HCT116 (cell line): ENCODE measurements around the gene PLEK2. TPM values are rescaled to one million over a fixed set of nuclear protein-coding genes. Genes with fewer than 3 reads are reported as not detected.

Experiments
- ATAC-seq: fragments of 200-7000 bp; cut with Tn5 transposase; 2 replicates; pipeline ENCODE4 v1.9.1; 2020; ENCODE audit warnings: mild to moderate bottlenecking, moderate library complexity
- BruUV-seq: library from RNA; stranded (reverse); fragments of 400-500 nt; replicated peaks from 2 replicates; lab custom pipeline; 2021; lab: Mats Ljungman, UMichigan
- CTCF ChIA-PET: fragments of 300-600 bp; sonication (Branson Sonifier 250); formaldehyde crosslinking; loops from one replicate; lab custom pipeline; 2021; ENCODE audit warnings: antibody characterized with exemption; lab: Charles Lee
- POLR2A ChIA-PET: fragments of 300-600, 350-600 bp; sonication (Branson Sonifier 250); formaldehyde crosslinking; loops from one replicate; lab custom pipeline; 2021; ENCODE audit warnings: antibody characterized with exemption; lab: Charles Lee
- RAD21 ChIA-PET, 2 experiments: fragments of 300-600 bp; sonication (Branson Sonifier 250); formaldehyde crosslinking; loops; one replicate each; lab custom pipeline; 2023; ENCODE audit warnings: low total read pairs in 2 of 2; ENCODE audit not compliant: uncharacterized antibody in 2 of 2, unreplicated experiment in 2 of 2, low non-redundant PET in 1 of 2; lab: Charles Lee
- DNase-seq: peaks from one replicate; pipeline ENCODE4 v3.0.0-alpha.2; 2010; ENCODE audit warnings: low read depth, low spot score
- H2AFZ ChIP-seq: fragments of 200-600 bp; shearing (Covaris generic), sonication (generic); 2 replicates; pipeline ENCODE4 v1.6.1; 2017; ENCODE audit warnings: low read depth, mixed run types, mixed read lengths, antibody characterized with exemption, low read length; ENCODE audit not compliant: poor library complexity, severe bottlenecking
- H3K27ac ChIP-seq: 2 replicates; pipeline ENCODE4 v1.5.1; 2012; ENCODE audit warnings: low read depth, low read length
- H3K27me3 ChIP-seq: fragments of 200-600 bp; sonication (generic); 2 replicates; pipeline ENCODE4 v1.6.1; 2016; ENCODE audit warnings: mixed run types, low read length, mixed read lengths; ENCODE audit not compliant: insufficient read depth
- H3K36me3 ChIP-seq, 2 experiments: fragments of 200-500 bp in 1 of 2; fragments of 200-600 bp in 1 of 2; sonication (Bioruptor generic) in 1 of 2; sonication (generic) in 1 of 2; 2 replicates each; pipeline versions ENCODE4 v1.5.1 to v1.6.1; 2014 to 2016; ENCODE audit warnings: low read length in 2 of 2, inconsistent platforms in 1 of 2, mixed read lengths in 1 of 2, mixed run types in 1 of 2; ENCODE audit not compliant: insufficient read depth in 2 of 2, control insufficient read depth in 1 of 2
- H3K4me1 ChIP-seq, 2 experiments: fragments of 200-600 bp in 1 of 2; sonication (generic) in 1 of 2; 2 replicates each; pipeline versions ENCODE4 v1.5.1 to v1.6.1; 2012 to 2017; ENCODE audit warnings: low read length in 2 of 2, inconsistent platforms in 1 of 2, mild to moderate bottlenecking in 1 of 2, mixed read lengths in 1 of 2, mixed run types in 1 of 2, moderate library complexity in 1 of 2; ENCODE audit not compliant: insufficient read depth in 2 of 2, control insufficient read depth in 1 of 2
- H3K4me2 ChIP-seq: fragments of 200-600 bp; sonication (generic); 2 replicates; pipeline ENCODE4 v1.6.1; 2017; ENCODE audit warnings: mixed run types, low read length, mixed read lengths
- H3K4me3 ChIP-seq, 2 experiments: fragments of 200-600 bp in 1 of 2; sonication (generic) in 1 of 2; replicated peaks in 1 of 2; 2 replicates each; pipeline ENCODE4 v1.5.1; 2011 to 2016; ENCODE audit warnings: low read length in 2 of 2, control low read depth in 1 of 2, low read depth in 1 of 2, mild to moderate bottlenecking in 1 of 2, mixed read lengths in 1 of 2, mixed run types in 1 of 2
- H3K79me2 ChIP-seq: fragments of 200-600 bp; sonication (generic); 2 replicates; pipeline ENCODE4 v1.6.1; 2017; ENCODE audit warnings: mild to moderate bottlenecking, mixed run types, low read length, moderate library complexity, mixed read lengths; ENCODE audit not compliant: insufficient read depth
- H3K9ac ChIP-seq: fragments of 200-600 bp; sonication (generic); 2 replicates; pipeline ENCODE4 v1.6.1; 2016; ENCODE audit warnings: low read length, mixed read lengths
- H3K9me2 ChIP-seq: fragments of 200-600 bp; sonication (generic), shearing (Covaris generic); 2 replicates; pipeline ENCODE4 v1.6.1; 2017; ENCODE audit warnings: mixed run types, mild to moderate bottlenecking, moderate library complexity; ENCODE audit not compliant: insufficient read depth
- H3K9me3 ChIP-seq, 2 experiments: fragments of 200-500 bp in 1 of 2; fragments of 200-600 bp in 1 of 2; sonication (Bioruptor generic) in 1 of 2; sonication (generic) in 1 of 2; 2 replicates each; pipeline ENCODE4 v1.6.1; 2014 to 2017; ENCODE audit warnings: low read length in 2 of 2, mixed read lengths in 2 of 2, inconsistent platforms in 1 of 2, low read depth in 1 of 2, mild to moderate bottlenecking in 1 of 2, mixed run types in 1 of 2, moderate library complexity in 1 of 2; ENCODE audit not compliant: control insufficient read depth in 1 of 2, insufficient read depth in 1 of 2
- H4K20me1 ChIP-seq: fragments of 200-600 bp; sonication (generic), shearing (Covaris generic); 2 replicates; pipeline ENCODE4 v1.6.1; 2017; ENCODE audit warnings: mixed run types, mild to moderate bottlenecking, moderate library complexity; ENCODE audit not compliant: insufficient read depth
- CBX3 ChIP-seq: IDR thresholded peaks from 2 replicates; pipeline ENCODE4 v1.6.1; 2012; ENCODE audit warnings: low read depth
- CEBPB ChIP-seq: IDR thresholded peaks from 2 replicates; pipeline ENCODE4 v1.6.1; 2012; ENCODE audit warnings: low read depth
- ELF1 ChIP-seq: IDR thresholded peaks from 2 replicates; pipeline ENCODE4 v1.6.1; 2012; ENCODE audit warnings: low read depth, borderline replicate concordance
- EZH2 ChIP-seq: fragments of 200-600 bp; sonication (generic); IDR thresholded peaks from 2 replicates; pipeline ENCODE4 v1.6.1; 2017; ENCODE audit warnings: antibody characterized with exemption, mixed run types
- EZH2phosphoT487 ChIP-seq: fragments of 200-600 bp; IDR thresholded peaks from 2 replicates; pipeline ENCODE4 v1.6.1; 2018; ENCODE audit warnings: antibody characterized with exemption, borderline replicate concordance
- FOSL1 ChIP-seq: IDR thresholded peaks from 2 replicates; pipeline ENCODE4 v1.6.1; 2012; ENCODE audit warnings: low read depth
- JUND ChIP-seq: IDR thresholded peaks from 2 replicates; pipeline ENCODE4 v1.6.1; 2012
- POLR2A ChIP-seq: IDR thresholded peaks from 2 replicates; pipeline ENCODE4 v1.7.0; 2011; ENCODE audit warnings: borderline replicate concordance; ENCODE audit not compliant: insufficient read depth, insufficient read length; ENCODE audit errors: extremely low read depth
- POLR2AphosphoS5 ChIP-seq: IDR thresholded peaks from 2 replicates; pipeline ENCODE4 v1.6.1; 2011; ENCODE audit warnings: mild to moderate bottlenecking, low read depth, low read length, moderate library complexity
- SIN3A ChIP-seq: IDR thresholded peaks from 2 replicates; pipeline ENCODE4 v1.6.1; 2012; ENCODE audit warnings: low read depth
- SP1 ChIP-seq: IDR thresholded peaks from 2 replicates; pipeline ENCODE4 v1.6.1; 2012; ENCODE audit warnings: low read depth
- SRF ChIP-seq: IDR thresholded peaks from 2 replicates; pipeline ENCODE4 v1.6.1; 2012; ENCODE audit warnings: low read depth
- TCF7L2 ChIP-seq: IDR thresholded peaks from 2 replicates; pipeline ENCODE4 v1.7.0; 2011; ENCODE audit warnings: borderline replicate concordance, inconsistent platforms; ENCODE audit not compliant: insufficient read depth, insufficient read length; ENCODE audit errors: extremely low read depth
- YY1 ChIP-seq: IDR thresholded peaks from 2 replicates; pipeline ENCODE4 v1.6.1; 2011; ENCODE audit warnings: low read length, low read depth, moderate library complexity, mild to moderate bottlenecking; ENCODE audit not compliant: insufficient replicate concordance; ENCODE audit errors: extremely low read depth
- ZFX ChIP-seq: fragments of 450-650 bp; IDR thresholded peaks from 2 replicates; pipeline ENCODE4 v1.6.1; 2017
- ZNF274 ChIP-seq: fragments of 200-500 bp; sonication (Bioruptor generic); IDR thresholded peaks from 2 replicates; pipeline ENCODE4 v1.6.1; 2014; ENCODE audit warnings: mild to moderate bottlenecking, low read depth, low read length, inconsistent platforms
- intact Hi-C: fragments of 100-400 bp; cut with micrococcal nuclease; formaldehyde crosslinking; loops from 2 replicates; pipeline ENCODE4 v1.10.0; 2022
- total RNA-seq: library from RNA; stranded (reverse); gene quantifications from one replicate; pipeline ENCODE4 v1.2.1, GENCODE V29; 2021; ENCODE audit not compliant: unreplicated experiment
- TF ChIP-seq, protein P1 (sequence below): IDR thresholded peaks from 2 replicates; pipeline ENCODE4 v1.6.1; 2012

Gene PLEK2
- total RNA-seq, 1 experiment from 2014 or later = 67.6 TPM

DNA sequence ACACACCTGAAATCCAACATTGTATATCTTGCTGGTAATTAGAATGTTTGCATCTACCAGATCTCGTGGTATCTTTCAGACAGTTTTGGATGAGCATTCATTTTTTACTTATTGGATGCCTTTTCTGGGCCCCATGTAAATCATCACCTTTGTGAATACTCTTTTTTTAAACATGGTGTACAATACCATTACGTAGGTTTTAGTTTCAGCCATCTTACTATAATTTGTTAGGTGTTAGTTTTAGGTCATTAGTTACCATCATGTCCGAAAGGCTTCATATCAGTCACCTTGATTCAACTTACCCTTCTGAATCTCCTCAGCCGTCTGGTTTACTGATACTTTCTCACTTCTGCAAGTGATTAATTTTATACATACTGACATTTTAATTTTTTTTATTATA, 46.5 kb downstream of the PLEK2 start:
- peaks cover 6 to 9% of the 10 kb centered on the region in 2 experiments; a peak in 3 of 4 replicates for H3K4me1 ChIP-seq
- ChIA-PET RAD21 (no interaction called here), POLR2A (no interaction called here), CTCF (no interaction called here)
- DNase-seq (no peak), ATAC-seq (no peak)
- no peak overlapping the region for H2AFZ ChIP-seq
- peaks cover 17% of the 10 kb centered on the region; the same call in 1 of the 2 replicates for H4K20me1 ChIP-seq
- no peaks in the 10 kb centered on the region for H3K9me3 ChIP-seq
- H3K27me3 ChIP-seq = no peaks in the 10 kb centered on the region
- no peak overlapping the region for H3K4me2 ChIP-seq
- no peak overlapping the region for H3K27ac ChIP-seq
- no peak for TF ChIP-seq JUND
- intact Hi-C loops = no loop called here
- no peak overlapping the region for H3K4me3 ChIP-seq
- no TSS peak for BruUV-seq
- peaks cover 98% of the 10 kb centered on the region for H3K79me2 ChIP-seq
- H3K9ac ChIP-seq = no peak overlapping the region
- peaks cover 36 to 48% of the 10 kb centered on the region in 2 experiments for H3K36me3 ChIP-seq
- H3K9me2 ChIP-seq = no peaks in the 10 kb centered on the region

DNA sequence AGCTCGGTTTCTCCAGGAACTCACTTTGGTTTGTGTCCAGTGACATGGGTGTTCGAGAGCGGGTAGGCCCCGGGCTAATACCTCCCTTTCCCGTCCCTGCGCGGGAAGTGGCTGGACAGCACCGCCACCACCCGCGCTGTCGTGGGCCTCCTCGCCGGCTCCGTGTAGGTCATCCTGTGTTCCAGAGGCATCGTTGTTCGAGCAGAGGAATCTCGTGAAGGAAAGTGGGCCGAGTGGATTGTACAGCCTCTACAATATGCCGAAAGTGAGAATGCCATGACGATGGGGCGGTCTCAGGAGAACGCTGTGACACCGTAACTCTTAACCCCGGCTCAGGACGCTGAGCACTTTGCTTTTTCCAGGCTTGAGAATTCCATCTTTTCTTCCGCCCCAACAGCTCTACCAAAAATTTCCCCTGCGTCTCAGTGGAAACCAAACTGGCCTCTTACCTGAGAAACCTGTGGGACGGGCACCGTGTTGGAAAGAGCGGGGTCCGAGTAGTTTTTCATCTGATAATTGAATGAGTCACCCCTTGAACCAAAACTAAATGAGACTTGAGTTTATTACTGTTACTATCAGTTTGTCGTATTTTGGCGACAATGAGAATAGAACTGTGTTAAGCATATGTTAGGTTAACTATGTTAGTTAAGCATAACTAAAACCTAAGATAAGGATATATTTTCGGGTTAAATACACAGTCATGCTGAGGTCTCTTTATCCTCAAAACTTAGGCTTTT, 51.3 kb downstream of the PLEK2 start:
- intact Hi-C loops = no loop called here
- no peaks in the 10 kb centered on the region for H3K9me3 ChIP-seq
- H3K27me3 ChIP-seq = no peaks in the 10 kb centered on the region
- no peak for DNase-seq
- peaks cover 17% of the 10 kb centered on the region; the same call in 1 of the 2 replicates for H4K20me1 ChIP-seq
- CTCF ChIA-PET = interaction anchor here (0.6 to 1.4 kb wide), 11 partner anchors 9 to 736 kb away, joined by 3 to 14 read pairs (median 4); no protein-coding TSS in a partner anchor
- peak overlapping the region; percentile 89 for H3K4me2 ChIP-seq
- peaks cover 12 to 13% of the 10 kb centered on the region in 2 experiments for H3K36me3 ChIP-seq
- H3K9ac ChIP-seq = peak overlapping the region; percentile 92
- peak overlapping the region; percentile 63 for H3K27ac ChIP-seq
- H3K9me2 ChIP-seq = no peaks in the 10 kb centered on the region
- TSS peak; percentile 76 for BruUV-seq
- H3K4me1 ChIP-seq = peaks cover 9 to 17% of the 10 kb centered on the region in 2 experiments; a peak in 3 of 4 replicates
- POLR2A ChIA-PET = interaction anchor here (0.9 to 1.3 kb wide), 3 partner anchors 9 to 53 kb away, joined by 3 read pairs; partner anchors contain the start of gene PLEK2
- ATAC-seq = peak; percentile 57
- H2AFZ ChIP-seq = no peak overlapping the region
- peak overlapping the region; percentile 74 to 93 for H3K4me3 ChIP-seq
- TF ChIP-seq FOSL1 (no peak), ZNF274 (no peak), POLR2AphosphoS5 (no peak), POLR2A (no peak), JUND (no peak), SIN3A (peak; percentile 24; the same call in 1 of the 2 replicates), TCF7L2 (no peak), ZFX (peak; percentile 93), EZH2 (no peak), YY1 (no peak), CEBPB (no peak), SRF (no peak), CBX3 (no peak), ELF1 (no peak), SP1 (no peak), EZH2phosphoT487 (no peak)
- TF ChIP-seq, protein P1, sequence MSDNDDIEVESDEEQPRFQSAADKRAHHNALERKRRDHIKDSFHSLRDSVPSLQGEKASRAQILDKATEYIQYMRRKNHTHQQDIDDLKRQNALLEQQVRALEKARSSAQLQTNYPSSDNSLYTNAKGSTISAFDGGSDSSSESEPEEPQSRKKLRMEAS = no peak
- RAD21 ChIA-PET = interaction anchor here in 1 of 2 experiments (1.4 kb wide), 1 partner anchor 344 kb away, joined by 3 read pairs; no protein-coding TSS in a partner anchor
- peaks cover 86% of the 10 kb centered on the region for H3K79me2 ChIP-seq
